ENCODE measurements around the gene FNDC3B. TPM values are rescaled to one million over a fixed set of nuclear protein-coding genes. Genes with fewer than 3 reads are reported as not detected.

Gene FNDC3B
- total and polyA plus RNA-seq, 2 of the 8 experiments (the other 6 are each of a cell fraction or from before 2014, with no cell fraction given) = 14.1 to 44.4 TPM

- TF ChIP-seq, protein P1, sequence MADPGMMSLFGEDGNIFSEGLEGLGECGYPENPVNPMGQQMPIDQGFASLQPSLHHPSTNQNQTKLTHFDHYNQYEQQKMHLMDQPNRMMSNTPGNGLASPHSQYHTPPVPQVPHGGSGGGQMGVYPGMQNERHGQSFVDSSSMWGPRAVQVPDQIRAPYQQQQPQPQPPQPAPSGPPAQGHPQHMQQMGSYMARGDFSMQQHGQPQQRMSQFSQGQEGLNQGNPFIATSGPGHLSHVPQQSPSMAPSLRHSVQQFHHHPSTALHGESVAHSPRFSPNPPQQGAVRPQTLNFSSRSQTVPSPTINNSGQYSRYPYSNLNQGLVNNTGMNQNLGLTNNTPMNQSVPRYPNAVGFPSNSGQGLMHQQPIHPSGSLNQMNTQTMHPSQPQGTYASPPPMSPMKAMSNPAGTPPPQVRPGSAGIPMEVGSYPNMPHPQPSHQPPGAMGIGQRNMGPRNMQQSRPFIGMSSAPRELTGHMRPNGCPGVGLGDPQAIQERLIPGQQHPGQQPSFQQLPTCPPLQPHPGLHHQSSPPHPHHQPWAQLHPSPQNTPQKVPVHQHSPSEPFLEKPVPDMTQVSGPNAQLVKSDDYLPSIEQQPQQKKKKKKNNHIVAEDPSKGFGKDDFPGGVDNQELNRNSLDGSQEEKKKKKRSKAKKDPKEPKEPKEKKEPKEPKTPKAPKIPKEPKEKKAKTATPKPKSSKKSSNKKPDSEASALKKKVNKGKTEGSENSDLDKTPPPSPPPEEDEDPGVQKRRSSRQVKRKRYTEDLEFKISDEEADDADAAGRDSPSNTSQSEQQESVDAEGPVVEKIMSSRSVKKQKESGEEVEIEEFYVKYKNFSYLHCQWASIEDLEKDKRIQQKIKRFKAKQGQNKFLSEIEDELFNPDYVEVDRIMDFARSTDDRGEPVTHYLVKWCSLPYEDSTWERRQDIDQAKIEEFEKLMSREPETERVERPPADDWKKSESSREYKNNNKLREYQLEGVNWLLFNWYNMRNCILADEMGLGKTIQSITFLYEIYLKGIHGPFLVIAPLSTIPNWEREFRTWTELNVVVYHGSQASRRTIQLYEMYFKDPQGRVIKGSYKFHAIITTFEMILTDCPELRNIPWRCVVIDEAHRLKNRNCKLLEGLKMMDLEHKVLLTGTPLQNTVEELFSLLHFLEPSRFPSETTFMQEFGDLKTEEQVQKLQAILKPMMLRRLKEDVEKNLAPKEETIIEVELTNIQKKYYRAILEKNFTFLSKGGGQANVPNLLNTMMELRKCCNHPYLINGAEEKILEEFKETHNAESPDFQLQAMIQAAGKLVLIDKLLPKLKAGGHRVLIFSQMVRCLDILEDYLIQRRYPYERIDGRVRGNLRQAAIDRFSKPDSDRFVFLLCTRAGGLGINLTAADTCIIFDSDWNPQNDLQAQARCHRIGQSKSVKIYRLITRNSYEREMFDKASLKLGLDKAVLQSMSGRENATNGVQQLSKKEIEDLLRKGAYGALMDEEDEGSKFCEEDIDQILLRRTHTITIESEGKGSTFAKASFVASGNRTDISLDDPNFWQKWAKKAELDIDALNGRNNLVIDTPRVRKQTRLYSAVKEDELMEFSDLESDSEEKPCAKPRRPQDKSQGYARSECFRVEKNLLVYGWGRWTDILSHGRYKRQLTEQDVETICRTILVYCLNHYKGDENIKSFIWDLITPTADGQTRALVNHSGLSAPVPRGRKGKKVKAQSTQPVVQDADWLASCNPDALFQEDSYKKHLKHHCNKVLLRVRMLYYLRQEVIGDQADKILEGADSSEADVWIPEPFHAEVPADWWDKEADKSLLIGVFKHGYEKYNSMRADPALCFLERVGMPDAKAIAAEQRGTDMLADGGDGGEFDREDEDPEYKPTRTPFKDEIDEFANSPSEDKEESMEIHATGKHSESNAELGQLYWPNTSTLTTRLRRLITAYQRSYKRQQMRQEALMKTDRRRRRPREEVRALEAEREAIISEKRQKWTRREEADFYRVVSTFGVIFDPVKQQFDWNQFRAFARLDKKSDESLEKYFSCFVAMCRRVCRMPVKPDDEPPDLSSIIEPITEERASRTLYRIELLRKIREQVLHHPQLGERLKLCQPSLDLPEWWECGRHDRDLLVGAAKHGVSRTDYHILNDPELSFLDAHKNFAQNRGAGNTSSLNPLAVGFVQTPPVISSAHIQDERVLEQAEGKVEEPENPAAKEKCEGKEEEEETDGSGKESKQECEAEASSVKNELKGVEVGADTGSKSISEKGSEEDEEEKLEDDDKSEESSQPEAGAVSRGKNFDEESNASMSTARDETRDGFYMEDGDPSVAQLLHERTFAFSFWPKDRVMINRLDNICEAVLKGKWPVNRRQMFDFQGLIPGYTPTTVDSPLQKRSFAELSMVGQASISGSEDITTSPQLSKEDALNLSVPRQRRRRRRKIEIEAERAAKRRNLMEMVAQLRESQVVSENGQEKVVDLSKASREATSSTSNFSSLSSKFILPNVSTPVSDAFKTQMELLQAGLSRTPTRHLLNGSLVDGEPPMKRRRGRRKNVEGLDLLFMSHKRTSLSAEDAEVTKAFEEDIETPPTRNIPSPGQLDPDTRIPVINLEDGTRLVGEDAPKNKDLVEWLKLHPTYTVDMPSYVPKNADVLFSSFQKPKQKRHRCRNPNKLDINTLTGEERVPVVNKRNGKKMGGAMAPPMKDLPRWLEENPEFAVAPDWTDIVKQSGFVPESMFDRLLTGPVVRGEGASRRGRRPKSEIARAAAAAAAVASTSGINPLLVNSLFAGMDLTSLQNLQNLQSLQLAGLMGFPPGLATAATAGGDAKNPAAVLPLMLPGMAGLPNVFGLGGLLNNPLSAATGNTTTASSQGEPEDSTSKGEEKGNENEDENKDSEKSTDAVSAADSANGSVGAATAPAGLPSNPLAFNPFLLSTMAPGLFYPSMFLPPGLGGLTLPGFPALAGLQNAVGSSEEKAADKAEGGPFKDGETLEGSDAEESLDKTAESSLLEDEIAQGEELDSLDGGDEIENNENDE (IDR thresholded peaks at IDR 0.05; ENCODE audit: insufficient replicate concordance, low read length) = no peak
- no peak for TF ChIP-seq JUND (IDR thresholded peaks at IDR 0.05; ENCODE audit: low read length)
- no peak for TF ChIP-seq MAX (IDR thresholded peaks at IDR 0.05)
- no peak for TF ChIP-seq BRCA1 (IDR thresholded peaks at IDR 0.05; ENCODE audit: low read depth, low read length)
- no peak for TF ChIP-seq SIX5 (IDR thresholded peaks at IDR 0.05; ENCODE audit: low read depth, low read length)
- TF ChIP-seq GTF2F1 (IDR thresholded peaks at IDR 0.05; ENCODE audit: borderline replicate concordance, low read depth, low read length) = no peak
- TF ChIP-seq, protein P2, sequence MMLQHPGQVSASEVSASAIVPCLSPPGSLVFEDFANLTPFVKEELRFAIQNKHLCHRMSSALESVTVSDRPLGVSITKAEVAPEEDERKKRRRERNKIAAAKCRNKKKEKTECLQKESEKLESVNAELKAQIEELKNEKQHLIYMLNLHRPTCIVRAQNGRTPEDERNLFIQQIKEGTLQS (IDR thresholded peaks at IDR 0.05; ENCODE audit: insufficient read depth, low read depth, low read length) = no peak
- no peak for TF ChIP-seq JUN (IDR thresholded peaks at IDR 0.05; ENCODE audit: low read depth, low read length)
- TF ChIP-seq HDAC6 (IDR thresholded peaks at IDR 0.05; ENCODE audit: low read depth, low read length) = no peak
- no peak for TF ChIP-seq KDM4A (IDR thresholded peaks at IDR 0.05; ENCODE audit: low read depth, low read length, severe bottlenecking)
These were observed 62.9 kb downstream of the FNDC3B start (continued) for GRCh38 chr3:172102123-172102882.
